BE2C (cell line): ENCODE measurements around the gene MEGF11.

ENCODE experiments used
- DNase-seq: peaks from one replicate; pipeline ENCODE4 v3.0.0-alpha.2; 2020
- H3K27me3 ChIP-seq: fragments of 250-450 bp; sonication (Bioruptor Pico); 2 replicates; pipeline ENCODE4 v1.5.1; 2020; ENCODE audit warnings: mild to moderate bottlenecking
- H3K36me3 ChIP-seq: fragments of 250-450 bp; sonication (Bioruptor Pico); 2 replicates; pipeline ENCODE4 v1.5.1; 2020; ENCODE audit warnings: mild to moderate bottlenecking
- H3K4me1 ChIP-seq: fragments of 250-450 bp; sonication (Bioruptor Pico); 2 replicates; pipeline ENCODE4 v1.5.1; 2020
- H3K4me3 ChIP-seq: 2 replicates; pipeline ENCODE4 v1.5.1; 2011; ENCODE audit warnings: low read depth, low read length
- H3K9me3 ChIP-seq: fragments of 250-450 bp; sonication (Bioruptor Pico); 2 replicates; pipeline ENCODE4 v1.5.1; 2020
- CTCF ChIP-seq: IDR thresholded peaks from 2 replicates; pipeline ENCODE4 v1.5.1; 2012; ENCODE audit warnings: mild to moderate bottlenecking, low read depth, low read length

The MEGF11 gene

GRCh38 chr15:66241908-66242285 lies 11.7 kb downstream of the MEGF11 start:
- DNase-seq, result no peak
- H3K36me3 ChIP-seq, result no peaks in the 10 kb centered on the region

GRCh38 chr15:66241087-66241907 lies 12.3 kb downstream of the MEGF11 start:
- DNase-seq, result no peak
- H3K4me1 ChIP-seq, result no peaks in the 10 kb centered on the region
- TF ChIP-seq CTCF, result no peak
- no peaks in the 10 kb centered on the region for H3K36me3 ChIP-seq
- H3K4me3 ChIP-seq, result no peak overlapping the region
- no peaks in the 10 kb centered on the region for H3K9me3 ChIP-seq
- H3K27me3 ChIP-seq, result no peaks in the 10 kb centered on the region

More at GRCh38 chr15:66241908-66242285, 11.7 kb downstream of the MEGF11 start:
- no peaks in the 10 kb centered on the region for H3K27me3 ChIP-seq
- no peaks in the 10 kb centered on the region for H3K4me1 ChIP-seq
- H3K4me3 ChIP-seq, result no peak overlapping the region
- no peak for TF ChIP-seq CTCF
- H3K9me3 ChIP-seq, result no peaks in the 10 kb centered on the region

GRCh38 chr15:66240240-66240794 lies 13.2 kb downstream of the MEGF11 start:
- no peak for DNase-seq
- Histone ChIP-seq H3K4me1 (no peaks in the 10 kb centered on the region), H3K36me3 (no peaks in the 10 kb centered on the region), H3K4me3 (no peak overlapping the region), H3K27me3 (no peaks in the 10 kb centered on the region), H3K9me3 (no peaks in the 10 kb centered on the region)
- TF ChIP-seq CTCF, result no peak

GRCh38 chr15:66239514-66239913 lies 14.0 kb downstream of the MEGF11 start:
- no peak for DNase-seq
- Histone ChIP-seq H3K36me3 (no peaks in the 10 kb centered on the region), H3K9me3 (no peaks in the 10 kb centered on the region), H3K4me3 (no peak overlapping the region), H3K4me1 (no peaks in the 10 kb centered on the region), H3K27me3 (no peaks in the 10 kb centered on the region)
- TF ChIP-seq CTCF, result no peak

- H3K27me3 ChIP-seq, result no peaks in the 10 kb centered on the region
- H3K4me1 ChIP-seq, result no peaks in the 10 kb centered on the region
- TF ChIP-seq CTCF, result no peak
These were observed 15.2 kb downstream of the MEGF11 start for GRCh38 chr15:66238318-66238717.

More at GRCh38 chr15:66238318-66238717, 15.2 kb downstream of the MEGF11 start:
- no peak for DNase-seq
- no peaks in the 10 kb centered on the region for H3K36me3 ChIP-seq
- H3K9me3 ChIP-seq, result no peaks in the 10 kb centered on the region
- no peak overlapping the region for H3K4me3 ChIP-seq
